Naive thymus-derived CD8-positive, alpha-beta T cell (primary cell): ENCODE results near the gene ARFRP1. TPM values are rescaled to one million over a fixed set of nuclear protein-coding genes. Genes with fewer than 3 reads are reported as not detected.
A peak's percentile ranks its signal among the peaks of the same experiment; 100 is the strongest.
"Not testable (repeated sequence)": the region's sequence is repeated elsewhere in the genome, so short reads cannot be mapped to it uniquely, and the experiment has no call there.

Source experiments
- ATAC-seq, 2 donors: fragments of 150-1000 bp; cut with Tn5 transposase in 1 of 2; sonication (Bioruptor Pico), chemical (Tn5 transposase) in 1 of 2; 1 replicate in 1 of 2; 2 replicates in 1 of 2; pipeline ENCODE4 v1.10.0; 2021; ENCODE audit warnings: mild to moderate bottlenecking in 2 of 2, moderate library complexity in 2 of 2
- POLR2A ChIA-PET: fragments of 350-600 bp; sonication (Branson Sonifier 250); formaldehyde crosslinking; loops from one replicate; lab custom pipeline; 2021; ENCODE audit warnings: antibody characterized with exemption; lab: Charles Lee
- DNase-seq, 10 donors: peaks; one replicate each; pipeline versions ENCODE4 v3.0.0 to v3.0.0-alpha.2; 2020 to 2022
- H3K27ac Mint-ChIP-seq, 10 donors: one replicate each; pipeline ENCODE4 v1.8.0; 2020 to 2022; ENCODE audit warnings: mild to moderate bottlenecking in 10 of 10, mixed read lengths in 10 of 10, moderate library complexity in 4 of 10, inconsistent platforms in 1 of 10
- H3K27me3 Mint-ChIP-seq, 5 donors: one replicate each; pipeline ENCODE4 v1.8.0; 2021 to 2022; ENCODE audit warnings: mixed read lengths in 5 of 5
- H3K36me3 Mint-ChIP-seq, 3 donors: one replicate each; pipeline ENCODE4 v1.8.0; 2020 to 2022; ENCODE audit warnings: mixed read lengths in 3 of 3, mild to moderate bottlenecking in 2 of 3, inconsistent platforms in 1 of 3
- H3K4me1 Mint-ChIP-seq, 4 donors: one replicate each; pipeline ENCODE4 v1.8.0; 2021 to 2022; ENCODE audit warnings: mixed read lengths in 4 of 4
- H3K4me3 Mint-ChIP-seq, 10 donors: one replicate each; pipeline ENCODE4 v1.8.0; 2020 to 2022; ENCODE audit warnings: mild to moderate bottlenecking in 10 of 10, mixed read lengths in 10 of 10, moderate library complexity in 6 of 10, inconsistent platforms in 1 of 10
- H3K9me3 Mint-ChIP-seq, 9 donors: one replicate each; pipeline ENCODE4 v1.8.0; 2020 to 2022; ENCODE audit warnings: mixed read lengths in 9 of 9, mild to moderate bottlenecking in 3 of 9, inconsistent platforms in 1 of 9, moderate library complexity in 1 of 9
- polyA plus RNA-seq, 3 donors: library from polyadenylated mRNA; unstranded; fragments of 300-500 nt; fragmentation: Illumina TruSeq; gene quantifications; one replicate each; pipeline ENCODE4 v1.2.3, GENCODE V29; 2021
- total RNA-seq, 8 experiments: library from RNA in 2 of 8; stranded (reverse) in 2 of 8; gene quantifications; one replicate each; pipeline ENCODE4 v1.2.3 and lab custom pipeline; 2021 to 2026

The ARFRP1 gene
- total and polyA plus RNA-seq, 5 experiments from 2014 or later = 60.1 to 108 (median 92.1) TPM

DNA sequence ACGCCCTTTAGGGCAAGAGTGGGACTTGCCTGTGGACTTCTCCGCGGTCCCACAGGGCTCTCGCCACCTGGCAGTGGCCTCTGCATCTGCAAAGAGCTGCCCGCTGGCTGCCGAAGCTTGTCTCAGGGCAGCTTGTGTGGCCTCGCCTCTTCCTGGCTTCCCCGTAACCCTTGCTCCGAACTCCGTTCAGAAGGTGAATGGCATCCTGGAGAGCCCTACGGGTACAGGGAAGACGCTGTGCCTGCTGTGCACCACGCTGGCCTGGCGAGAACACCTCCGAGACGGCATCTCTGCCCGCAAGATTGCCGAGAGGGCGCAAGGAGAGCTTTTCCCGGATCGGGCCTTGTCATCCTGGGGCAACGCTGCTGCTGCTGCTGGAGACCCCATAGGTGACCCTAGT is 46.7 kb downstream of the ARFRP1 start:
- no peaks in the 10 kb centered on the region for H3K27me3 Mint-ChIP-seq
- ATAC-seq (no peak), DNase-seq (no peak)
- peaks cover 0 to 13% (median 6%) of the 10 kb centered on the region in 3 donors for H3K36me3 Mint-ChIP-seq
- POLR2A ChIA-PET = interaction anchor here (1.0 to 2.4 kb wide), 3 partner anchors 19 to 140 kb away, joined by 4 to 5 read pairs (median 4); partner anchors contain the start of gene PPDPF
- H3K27ac Mint-ChIP-seq = no peak overlapping the region
- H3K9me3 Mint-ChIP-seq = no peaks in the 10 kb centered on the region
- peaks cover 9 to 29% (median 24%) of the 10 kb centered on the region in 4 donors for H3K4me1 Mint-ChIP-seq
- H3K4me3 Mint-ChIP-seq = no peak overlapping the region

DNA sequence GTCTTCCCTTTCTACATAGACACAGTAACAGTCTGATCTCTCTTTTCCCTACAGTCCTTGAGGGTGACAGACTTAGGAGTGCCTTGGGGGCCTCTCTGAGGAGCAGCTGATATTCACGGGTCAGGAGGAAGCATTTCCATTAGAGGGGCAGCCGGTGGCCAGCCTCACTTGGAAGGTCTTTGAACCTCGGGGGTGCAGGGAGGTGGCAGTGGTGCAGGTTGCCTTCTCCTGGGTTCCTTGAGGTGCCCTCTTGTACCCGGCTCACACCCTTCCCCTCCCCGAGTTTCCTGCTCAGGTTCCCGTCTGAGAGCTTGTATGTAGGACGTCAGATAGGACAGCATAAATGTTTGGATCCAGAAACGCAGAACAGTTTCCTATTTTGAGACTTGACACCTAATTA is 47.2 kb downstream of the ARFRP1 start:
- Mint-ChIP-seq H3K4me3 (peak overlapping the region in 5 of 10 donors; percentile 15 to 66 (median 30)), H3K27me3 (no peaks in the 10 kb centered on the region), H3K9me3 (no peaks in the 10 kb centered on the region), H3K4me1 (peaks cover 9 to 31% (median 24%) of the 10 kb centered on the region in 4 donors), H3K27ac (no peak overlapping the region), H3K36me3 (peaks cover 0 to 12% (median 4%) of the 10 kb centered on the region in 3 donors)
- no peak for DNase-seq
- POLR2A ChIA-PET = interaction anchor here (0.6 to 2.4 kb wide), 3 partner anchors 18 to 35 kb away, joined by 4 to 5 read pairs (median 5); no protein-coding TSS in a partner anchor
- ATAC-seq = no peak

- not testable (repeated sequence) for H3K27me3 Mint-ChIP-seq, H3K9me3 Mint-ChIP-seq, ATAC-seq, DNase-seq
- Mint-ChIP-seq H3K27ac (peak overlapping the region in 1 of 10 donors; percentile 27), H3K4me3 (peak overlapping the region in 9 of 10 donors; percentile 55 to 98 (median 94)), H3K4me1 (peaks cover 9 to 35% (median 24%) of the 10 kb centered on the region in 4 donors), H3K36me3 (peaks cover 0 to 12% (median 4%) of the 10 kb centered on the region in 3 donors)
- POLR2A ChIA-PET = interaction anchor here (0.6 to 2.4 kb wide), 2 partner anchors 18 to 30 kb away, joined by 5 read pairs; no protein-coding TSS in a partner anchor
Observed at GRCh38 chr20:63660174-63660573, 47.6 kb downstream of the ARFRP1 start.

- DNase-seq (no peak), ATAC-seq (no peak)
- Mint-ChIP-seq H3K4me3 (peak overlapping the region; percentile 90 to 99 (median 96)), H3K27ac (peak overlapping the region in 3 of 10 donors; percentile 19 to 96 (median 27)), H3K27me3 (no peaks in the 10 kb centered on the region), H3K4me1 (peaks cover 12 to 42% (median 31%) of the 10 kb centered on the region in 4 donors), H3K9me3 (no peaks in the 10 kb centered on the region), H3K36me3 (peaks cover 0 to 12% (median 4%) of the 10 kb centered on the region in 3 donors)
- POLR2A ChIA-PET = interaction anchor here (1.7 to 2.4 kb wide), 4 partner anchors 17 to 122 kb away, joined by 5 to 29 read pairs (median 16); partner anchors contain the start of genes GMEB2 and PTK6
Observed at GRCh38 chr20:63659370-63659769, 48.4 kb downstream of the ARFRP1 start.

DNA sequence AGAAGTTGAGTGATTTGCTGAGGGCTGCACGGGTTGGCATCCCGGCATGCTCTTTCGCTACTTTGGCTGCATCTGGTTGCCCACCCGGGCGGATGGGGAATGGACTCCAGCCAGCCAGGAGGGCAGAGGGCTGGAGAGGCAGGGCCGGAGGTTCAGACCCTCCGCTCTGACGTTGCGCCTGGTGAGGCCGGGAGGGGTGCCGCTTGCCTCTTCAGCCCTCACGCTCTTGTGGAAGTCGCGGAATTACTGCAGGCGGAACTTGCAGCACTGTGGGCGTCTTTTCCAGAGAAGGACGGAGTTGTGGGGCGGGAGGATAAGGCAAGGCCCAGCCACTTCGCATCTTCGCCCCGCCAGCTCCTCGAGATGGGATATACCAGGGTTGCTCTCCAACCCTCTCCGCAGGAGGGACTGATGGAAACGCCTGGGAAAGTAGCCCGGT is 49.0 kb downstream of the ARFRP1 start:
- Mint-ChIP-seq H3K9me3 (no peaks in the 10 kb centered on the region), H3K27ac (peak overlapping the region; percentile 92 to 98 (median 96)), H3K4me3 (peak overlapping the region; percentile 90 to 99 (median 96)), H3K27me3 (no peaks in the 10 kb centered on the region), H3K36me3 (peaks cover 0 to 12% (median 4%) of the 10 kb centered on the region in 3 donors), H3K4me1 (peaks cover 17 to 48% (median 37%) of the 10 kb centered on the region in 4 donors)
- DNase-seq (peak in 1 of 10 donors; percentile 64), ATAC-seq (peak in 1 of 2 donors; percentile 22)
- POLR2A ChIA-PET = interaction anchor here (0.6 to 3.3 kb wide), 23 partner anchors 7 to 322 kb away, joined by 3 to 43 read pairs (median 5); partner anchors contain the start of genes ARFRP1, GMEB2, LIME1 and PPDPF

- Mint-ChIP-seq H3K27ac (peak within 1 kb of the TSS; percentile 92 to 98 (median 96)), H3K36me3 (peaks cover 0 to 12% (median 4%) of the 10 kb centered on the region in 3 donors), H3K9me3 (no peaks in the 10 kb centered on the region), H3K4me3 (peak within 1 kb of the TSS; percentile 90 to 99 (median 96)), H3K4me1 (peaks cover 18 to 49% (median 39%) of the 10 kb centered on the region in 4 donors), H3K27me3 (no peaks in the 10 kb centered on the region)
- POLR2A ChIA-PET = interaction anchor here (0.5 to 3.3 kb wide), 27 partner anchors 8 to 322 kb away, joined by 3 to 43 read pairs (median 4); partner anchors contain the start of genes ARFRP1, GMEB2, LIME1 and PPDPF
- DNase-seq (peak; percentile 73 to 98 (median 86)), ATAC-seq (peak; percentile 82 to 85)
Observed at GRCh38 chr20:63657937-63658748, 49.6 kb downstream of the ARFRP1 start, which contains the start of gene RTEL1. TSS of gene RTEL1 (plus strand) at chr20:63658312. CDS start at chr20:63659403, 1,091 bp downstream.

DNA sequence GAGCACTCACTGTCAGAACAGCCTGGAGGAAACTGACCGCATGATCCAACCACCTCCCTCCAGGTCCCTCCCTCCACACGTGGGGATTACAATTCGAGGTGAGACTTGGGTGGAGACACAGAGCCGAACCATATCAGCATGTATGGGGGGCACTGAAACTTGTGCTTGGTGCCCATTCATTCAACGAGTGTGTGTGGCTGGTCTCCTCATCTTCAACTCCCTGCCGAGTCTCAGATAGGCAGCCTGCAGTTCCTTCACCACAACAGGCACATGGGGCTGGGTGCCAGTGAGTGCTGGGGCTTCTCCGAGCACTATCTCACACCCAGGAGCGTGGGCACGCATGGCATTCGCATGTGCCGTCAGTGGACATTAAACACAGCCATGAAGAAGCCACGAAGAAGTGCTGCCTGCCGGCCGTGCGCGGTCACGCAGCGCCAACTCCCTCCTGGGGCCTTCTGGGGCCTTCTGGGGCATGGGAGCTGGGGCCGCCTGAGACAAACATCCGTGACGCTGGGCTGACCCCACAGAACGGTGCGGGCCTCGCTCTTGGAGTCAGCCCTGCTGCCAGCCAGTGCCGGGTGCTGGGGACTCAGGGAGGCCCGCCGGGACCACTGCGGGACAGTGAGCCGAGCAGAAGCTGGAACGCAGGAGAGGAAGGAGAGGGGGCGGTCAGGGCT is 50.4 kb downstream of the ARFRP1 start:
- Mint-ChIP-seq H3K9me3 (no peaks in the 10 kb centered on the region), H3K27ac (peak overlapping the region in 7 of 10 donors; percentile 92 to 98 (median 96)), H3K4me3 (peak overlapping the region; percentile 90 to 99 (median 96))

GRCh38 chr20:63656451-63656850 is 51.3 kb downstream of the ARFRP1 start:
- H3K9me3 Mint-ChIP-seq = no peaks in the 10 kb centered on the region
- H3K4me1 Mint-ChIP-seq = peaks cover 17 to 52% (median 43%) of the 10 kb centered on the region in 4 donors
- POLR2A ChIA-PET = interaction anchor here (1.8 to 3.3 kb wide), 2 partner anchors 15 to 21 kb away, joined by 4 to 43 read pairs; no protein-coding TSS in a partner anchor
- no peaks in the 10 kb centered on the region for H3K27me3 Mint-ChIP-seq
- no peak for ATAC-seq
- peak overlapping the region in 7 of 10 donors; percentile 39 to 98 (median 60) for H3K4me3 Mint-ChIP-seq
- peaks cover 0 to 6% (median 1%) of the 10 kb centered on the region in 3 donors for H3K36me3 Mint-ChIP-seq
- H3K27ac Mint-ChIP-seq = no peak overlapping the region
- no peak for DNase-seq

More for the DNA sequence above, 50.4 kb downstream of the ARFRP1 start:
- peak in 1 of 10 donors; percentile 61 for DNase-seq
- peaks cover 0 to 10% (median 1%) of the 10 kb centered on the region in 3 donors for H3K36me3 Mint-ChIP-seq
- no peaks in the 10 kb centered on the region for H3K27me3 Mint-ChIP-seq
- POLR2A ChIA-PET = interaction anchor here (0.7 to 3.3 kb wide), 16 partner anchors 8 to 299 kb away, joined by 3 to 43 read pairs (median 7); partner anchors contain the start of genes ARFRP1, GMEB2, LIME1 and PPDPF
- ATAC-seq = no peak
- peaks cover 17 to 49% (median 39%) of the 10 kb centered on the region in 4 donors for H3K4me1 Mint-ChIP-seq

DNA sequence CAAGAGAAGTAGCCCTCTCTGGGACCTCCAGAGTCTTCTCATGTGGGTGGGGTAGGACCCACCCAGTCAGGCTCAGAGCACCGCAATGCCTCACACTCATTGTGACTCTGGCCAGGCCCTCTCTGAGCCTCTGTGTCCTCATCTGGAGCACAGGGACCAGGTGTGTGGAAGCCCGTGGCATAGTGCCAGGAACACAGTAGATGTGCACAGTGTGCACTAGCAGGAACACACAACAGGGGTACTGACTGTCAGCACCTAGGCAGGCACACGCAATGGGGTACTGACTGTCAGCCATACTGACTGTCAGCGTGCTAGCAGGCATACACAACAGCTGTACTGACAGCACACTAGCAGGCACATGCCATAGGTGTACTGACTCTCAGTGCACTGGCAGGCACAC is 52.5 kb downstream of the ARFRP1 start:
- Mint-ChIP-seq H3K36me3 (peaks cover 0 to 3% (median 1%) of the 10 kb centered on the region in 3 donors), H3K27ac (peak overlapping the region in 4 of 10 donors; percentile 15 to 34 (median 24)), H3K4me1 (peaks cover 20 to 56% (median 49%) of the 10 kb centered on the region in 4 donors), H3K9me3 (no peaks in the 10 kb centered on the region), H3K27me3 (no peaks in the 10 kb centered on the region), H3K4me3 (peak overlapping the region in 2 of 10 donors; percentile 38 to 64)
- no peak for ATAC-seq
- POLR2A ChIA-PET = interaction anchor here (0.7 to 2.1 kb wide), 7 partner anchors 10 to 81 kb away, joined by 3 to 15 read pairs (median 3); partner anchors contain the start of gene LIME1
- no peak for DNase-seq

GRCh38 chr20:63653974-63654668 is 53.7 kb downstream of the ARFRP1 start:
- DNase-seq (peak in 1 of 10 donors; percentile 23), ATAC-seq (no peak)
- peaks cover 18 to 48% (median 44%) of the 10 kb centered on the region in 4 donors for H3K4me1 Mint-ChIP-seq
- POLR2A ChIA-PET = interaction anchor here (0.7 to 2.5 kb wide), 8 partner anchors 12 to 85 kb away, joined by 3 to 24 read pairs (median 4); partner anchors contain the start of gene GMEB2
- peak overlapping the region; percentile 71 to 91 (median 88) for H3K27ac Mint-ChIP-seq
- H3K36me3 Mint-ChIP-seq = peaks cover 0 to 4% (median 0%) of the 10 kb centered on the region in 3 donors
- H3K9me3 Mint-ChIP-seq = no peaks in the 10 kb centered on the region
- peak overlapping the region; percentile 74 to 89 (median 82) for H3K4me3 Mint-ChIP-seq
- no peaks in the 10 kb centered on the region for H3K27me3 Mint-ChIP-seq
